NCI-H2196 (cell line): Measurements from ENCODE around the gene TAX1BP1.

Experiments used
- DNase-seq: peaks from one replicate; lab custom pipeline; 2025; ENCODE audit not compliant: unreplicated experiment; lab: John Stamatoyannopoulos, UW

Gene TAX1BP1

GRCh38 chr7:27739909-27740448 is at the start of gene TAX1BP1:
Gene TAX1BP1 (plus strand): TSS chr7:27740162. CDS start chr7:27748525, 8,363 bp downstream.
- peak; percentile 85 for DNase-seq

- no peak for DNase-seq
Observed at GRCh38 chr7:27690649-27691048, 49.3 kb upstream of the TAX1BP1 start.

- DNase-seq = no peak
Observed at GRCh38 chr7:27693794-27694193, 46.2 kb upstream of the TAX1BP1 start.

- DNase-seq = no peak
Observed at GRCh38 chr7:27695096-27695495, 44.9 kb upstream of the TAX1BP1 start.

- DNase-seq = no peak
Observed at GRCh38 chr7:27697861-27698430, 42.0 kb upstream of the TAX1BP1 start.

- DNase-seq = no peak
Observed at GRCh38 chr7:27699751-27700150, 40.2 kb upstream of the TAX1BP1 start.

GRCh38 chr7:27700501-27700900 is 39.5 kb upstream of the TAX1BP1 start:
- DNase-seq = no peak

GRCh38 chr7:27703181-27703580 is 36.8 kb upstream of the TAX1BP1 start:
- no peak for DNase-seq

- DNase-seq = no peak
Observed at GRCh38 chr7:27704422-27705199, 35.4 kb upstream of the TAX1BP1 start.

GRCh38 chr7:27705200-27705594 is 34.8 kb upstream of the TAX1BP1 start:
- no peak for DNase-seq

- DNase-seq = no peak
Observed at GRCh38 chr7:27708485-27708884, 31.5 kb upstream of the TAX1BP1 start.

GRCh38 chr7:27709137-27710075 is 30.6 kb upstream of the TAX1BP1 start:
- DNase-seq = no peak

- no peak for DNase-seq
Observed at GRCh38 chr7:27712217-27712616, 27.7 kb upstream of the TAX1BP1 start.

GRCh38 chr7:27714831-27715444 is 25.0 kb upstream of the TAX1BP1 start:
- no peak for DNase-seq

- peak; percentile 39 for DNase-seq
Observed at GRCh38 chr7:27723085-27723484, 16.9 kb upstream of the TAX1BP1 start.

- DNase-seq = no peak
Observed at GRCh38 chr7:27727058-27727457, 12.9 kb upstream of the TAX1BP1 start.

- no peak for DNase-seq
Observed at GRCh38 chr7:27730112-27730511, 9.8 kb upstream of the TAX1BP1 start.

GRCh38 chr7:27734583-27734982 is 5.4 kb upstream of the TAX1BP1 start:
- no peak for DNase-seq

- no peak for DNase-seq
Observed at GRCh38 chr7:27735165-27735564, 4.8 kb upstream of the TAX1BP1 start.

GRCh38 chr7:27735831-27736230 is 4.1 kb upstream of the TAX1BP1 start:
- no peak for DNase-seq

GRCh38 chr7:27737178-27737577 is 2.8 kb upstream of the TAX1BP1 start:
- DNase-seq = no peak
